Stimulated activated CD8-positive, alpha-beta memory T cell treated with anti-CD3 and anti-CD28 coated beads, Interleukin-15, amount 100 ng/mL, for 1 hour (primary cell): ENCODE measurements around the gene RAB8A.
A peak's percentile ranks its signal among the peaks of the same experiment; 100 is the strongest.
"Not testable (repeated sequence)": the region's sequence is repeated elsewhere in the genome, so short reads cannot be mapped to it uniquely, and the experiment has no call there.

ENCODE experiments used
- DNase-seq: peaks from one replicate; pipeline ENCODE4 v3.0.0-alpha.2; 2020; ENCODE audit warnings: low read depth

The RAB8A gene

DNA sequence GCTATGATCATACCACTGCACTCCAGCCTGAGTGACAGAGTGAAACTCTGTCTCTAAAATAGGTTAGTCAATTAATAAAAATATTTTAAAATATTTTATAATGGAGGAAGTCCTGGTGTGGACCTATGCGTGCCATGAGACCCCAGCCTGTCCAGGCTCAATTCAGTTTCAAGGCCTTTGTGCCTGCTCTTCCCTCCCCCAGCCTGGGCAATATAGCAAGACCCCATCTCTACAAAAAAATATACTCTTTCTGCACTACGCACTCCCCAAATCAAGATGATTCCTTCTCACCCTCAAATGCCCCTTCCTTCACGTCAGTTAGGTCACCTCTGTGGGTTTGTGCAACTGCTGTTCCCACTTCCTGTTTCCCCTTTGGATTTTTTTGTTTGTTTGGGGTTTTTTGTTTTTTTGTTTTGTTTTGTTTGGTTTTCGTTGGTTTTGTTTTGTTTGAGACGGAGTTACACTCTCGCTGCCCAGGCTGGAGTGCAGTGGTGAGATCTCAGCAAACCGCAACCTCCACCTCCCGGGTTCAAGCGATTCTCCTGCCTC is 30.4 kb downstream of the RAB8A start:
- DNase-seq: no peak

DNA sequence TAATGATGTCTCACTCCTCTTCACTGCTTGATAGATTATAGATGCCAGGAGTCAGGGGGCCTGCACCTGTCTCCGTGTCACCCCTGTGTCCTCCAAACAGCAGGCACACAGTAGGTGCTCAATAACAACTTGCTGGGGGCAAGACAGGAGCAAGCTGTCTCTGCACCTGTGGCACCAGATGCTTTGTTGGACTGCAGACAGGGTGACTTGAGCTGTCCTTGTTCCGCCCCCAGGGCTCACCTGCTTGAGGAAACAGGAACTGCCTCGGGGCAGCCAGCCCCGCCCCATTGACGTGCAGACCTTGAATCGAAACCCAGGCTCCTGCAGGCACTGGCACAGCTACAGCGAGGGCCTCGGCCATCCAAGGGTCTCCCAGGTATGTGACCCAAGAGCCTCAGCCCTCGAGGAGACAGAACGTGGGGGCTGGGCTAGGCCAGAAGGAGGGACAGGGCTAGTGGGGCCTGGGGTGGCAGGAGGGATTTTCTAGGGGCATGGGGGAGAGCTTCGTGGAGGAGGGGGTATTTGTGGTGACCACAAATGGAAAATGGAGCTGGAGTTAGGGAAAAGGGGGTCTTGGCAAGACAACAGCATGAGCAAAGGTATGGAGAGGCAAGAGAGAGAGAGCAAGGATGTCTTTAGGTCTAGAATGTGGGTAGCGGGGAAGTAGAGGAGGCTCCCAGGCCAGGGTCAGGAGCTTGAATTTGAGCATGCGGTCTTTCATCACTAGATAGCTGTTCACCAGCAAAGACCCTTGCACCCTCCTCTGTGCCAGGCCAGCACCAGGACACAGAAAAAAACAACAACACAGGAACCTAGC is 31.9 kb downstream of the RAB8A start, which contains the start of gene HSH2D:
Gene HSH2D (plus strand): TSS at position 287 of the 817 bp plus-strand sequence. CDS start 5,066 bp downstream, outside the sequence.
- peak; percentile 70 for DNase-seq

DNA sequence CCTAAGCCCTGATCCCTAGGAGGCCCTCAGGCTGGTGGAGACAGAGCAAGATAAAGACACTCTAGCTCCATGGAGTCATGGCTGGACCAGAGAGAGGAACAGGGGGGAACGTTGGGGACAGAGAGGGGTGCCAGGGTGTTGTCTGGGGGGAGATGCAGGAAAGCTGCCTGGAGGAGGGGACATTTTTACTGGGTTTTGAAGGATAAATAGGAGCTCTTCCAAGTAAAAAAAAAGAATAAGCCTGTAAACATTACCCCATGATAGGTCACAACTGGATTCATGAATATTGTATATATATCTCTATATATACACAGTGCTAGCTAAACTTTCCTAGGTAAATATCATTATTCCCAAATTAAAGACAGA is 32.5 kb downstream of the RAB8A start:
- DNase-seq: no peak

DNA sequence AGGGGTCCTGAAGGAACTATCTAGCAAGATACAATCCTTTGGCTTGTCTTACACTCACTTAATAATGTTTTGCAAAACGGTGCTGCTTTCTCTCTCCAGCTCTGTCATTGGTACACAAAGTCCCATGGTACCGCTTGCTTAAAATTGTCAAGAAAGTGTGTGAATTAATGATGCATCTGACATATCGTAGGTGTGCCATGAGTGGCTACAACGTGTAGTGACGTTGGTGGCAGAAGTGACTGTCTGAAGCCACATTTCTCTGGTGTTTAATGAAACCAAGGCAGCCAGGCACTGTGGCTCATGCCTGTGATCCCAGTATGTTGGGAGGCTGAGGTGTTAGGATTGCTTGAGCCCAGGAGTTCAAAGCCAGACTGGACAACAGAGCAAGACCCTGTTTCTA is 34.4 kb downstream of the RAB8A start:
- no peak for DNase-seq

DNA sequence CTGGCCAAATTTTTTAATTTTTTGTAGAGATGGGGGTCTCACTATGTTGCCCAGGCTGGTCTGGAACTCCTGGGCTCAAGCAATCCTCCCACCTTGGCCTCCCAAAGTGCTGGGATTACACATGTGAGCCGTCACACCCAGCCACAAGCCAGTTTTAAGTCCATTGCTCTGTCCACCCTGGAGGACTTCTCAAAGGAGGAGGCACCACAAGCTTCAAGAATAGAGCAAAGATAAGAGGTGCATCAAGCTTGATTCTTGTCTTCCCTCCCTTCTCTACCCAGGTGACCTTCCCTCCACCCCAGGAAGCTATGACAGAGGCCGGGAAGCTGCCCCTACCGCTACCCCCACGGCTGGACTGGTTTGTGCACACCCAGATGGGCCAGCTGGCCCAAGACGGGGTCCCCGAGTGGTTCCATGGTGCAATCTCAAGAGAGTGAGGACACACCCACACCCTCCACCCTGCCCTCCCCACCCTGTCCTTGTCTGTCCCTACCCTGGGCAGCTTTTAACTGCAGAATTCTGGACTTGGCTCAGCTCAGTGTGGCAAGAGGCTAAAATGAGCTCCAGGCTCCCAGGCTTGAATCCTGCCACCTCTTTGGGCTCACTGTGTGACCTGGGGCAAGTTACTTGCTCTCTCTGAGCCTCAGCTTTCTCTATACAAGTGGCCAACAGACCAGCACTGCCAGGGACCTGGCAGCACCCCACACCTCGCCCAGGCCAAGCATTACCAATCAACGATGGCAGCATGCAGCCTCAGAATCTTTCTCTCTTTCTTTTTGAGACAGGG is 36.9 kb downstream of the RAB8A start:
- DNase-seq: no peak

DNA sequence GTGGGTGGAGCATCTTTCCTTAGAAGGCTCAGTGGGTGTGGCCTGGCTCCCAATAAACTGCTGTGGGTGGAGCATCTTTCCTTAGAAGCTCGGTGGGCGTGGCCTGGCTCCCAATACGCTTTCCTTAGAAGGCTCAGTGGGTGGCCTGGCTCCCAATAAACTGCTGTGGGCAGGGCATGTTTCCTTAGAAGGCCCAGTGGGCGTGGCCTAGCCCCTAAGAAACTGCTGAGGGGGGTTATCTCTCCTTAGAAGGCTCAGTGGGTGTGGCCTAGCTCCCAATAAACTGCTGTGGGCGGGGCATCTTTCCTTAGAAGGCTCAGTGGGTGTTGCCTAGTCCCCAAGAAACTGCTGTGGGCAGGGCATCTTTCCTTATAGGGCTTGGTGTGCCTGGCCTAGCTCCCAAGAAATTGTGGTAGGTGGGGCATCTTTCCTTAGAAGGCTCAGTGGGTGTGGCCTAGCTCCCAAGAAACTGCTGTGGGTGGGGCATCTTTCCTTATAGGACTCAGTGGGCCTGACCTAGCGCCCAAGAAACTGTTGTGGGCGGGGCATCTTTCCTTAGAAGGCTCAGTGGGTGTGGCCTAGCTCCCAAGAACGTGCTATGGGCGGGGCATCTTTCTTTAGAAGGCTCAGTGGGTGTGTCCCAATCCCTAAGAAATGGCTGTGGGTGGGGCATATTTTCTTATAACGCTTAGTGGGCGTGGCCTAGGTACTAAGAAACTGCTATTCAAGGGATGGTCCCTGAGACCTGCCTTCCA is 42.1 kb downstream of the RAB8A start:
- no peak for DNase-seq

DNA sequence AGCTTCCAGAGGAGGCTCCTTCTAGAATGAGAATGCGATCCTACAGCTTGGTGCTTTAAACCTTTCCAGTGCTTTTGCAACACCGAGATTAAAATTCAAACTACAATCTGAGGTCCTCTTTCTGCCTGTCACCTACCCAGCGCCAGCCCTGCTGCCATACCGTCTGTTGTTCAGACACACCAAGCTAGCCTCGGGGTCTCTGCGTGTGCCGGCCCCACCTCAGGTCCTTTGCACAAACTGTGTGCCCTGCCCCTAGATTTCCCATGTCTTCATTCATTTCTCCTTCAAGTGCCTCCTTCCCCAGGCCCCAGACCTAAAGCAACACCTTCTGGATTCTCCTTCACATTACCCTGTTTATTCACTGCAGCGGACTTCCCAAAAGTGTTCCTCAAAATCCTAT is 42.9 kb downstream of the RAB8A start:
- DNase-seq: no peak

DNA sequence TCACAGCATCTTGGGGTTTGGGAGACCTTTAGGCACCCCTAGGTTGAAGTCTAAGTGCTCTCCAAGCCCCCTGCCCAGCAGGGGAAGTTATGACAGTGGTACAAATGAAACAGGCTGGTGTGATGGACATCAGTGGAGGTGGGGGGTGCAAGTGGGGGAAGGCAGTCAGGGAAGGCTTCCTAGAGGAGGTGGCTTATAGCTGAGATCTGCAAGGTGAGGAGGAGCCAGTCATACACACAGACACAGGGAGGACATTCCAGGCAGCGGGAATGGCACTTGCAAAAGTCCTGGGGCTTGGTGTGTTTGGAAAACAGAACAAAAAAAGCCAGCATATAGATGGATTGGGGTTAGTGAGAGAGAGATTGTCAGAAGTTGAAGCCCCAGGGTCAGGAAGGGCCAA is 43.4 kb downstream of the RAB8A start:
- no peak for DNase-seq

DNA sequence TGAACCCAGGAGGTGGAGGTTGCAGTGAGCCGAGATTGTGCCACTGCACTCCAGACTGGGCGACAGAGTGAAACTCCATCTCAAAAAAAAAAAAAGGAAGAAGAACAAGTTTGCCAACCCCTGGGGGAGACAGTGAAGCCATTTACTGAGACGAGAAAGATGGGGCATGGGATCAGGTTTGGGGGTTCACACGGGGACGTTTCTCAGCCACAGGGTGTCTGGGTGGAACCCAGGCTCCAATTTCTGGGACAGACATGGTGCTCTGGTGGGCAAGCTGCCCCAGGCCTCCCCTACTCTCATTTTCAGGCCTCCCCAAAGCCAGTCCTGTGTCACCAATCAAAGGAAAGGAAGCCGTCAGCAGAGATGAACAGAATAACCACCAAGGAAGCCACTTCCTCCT is 45.2 kb downstream of the RAB8A start:
- DNase-seq: no peak

DNA sequence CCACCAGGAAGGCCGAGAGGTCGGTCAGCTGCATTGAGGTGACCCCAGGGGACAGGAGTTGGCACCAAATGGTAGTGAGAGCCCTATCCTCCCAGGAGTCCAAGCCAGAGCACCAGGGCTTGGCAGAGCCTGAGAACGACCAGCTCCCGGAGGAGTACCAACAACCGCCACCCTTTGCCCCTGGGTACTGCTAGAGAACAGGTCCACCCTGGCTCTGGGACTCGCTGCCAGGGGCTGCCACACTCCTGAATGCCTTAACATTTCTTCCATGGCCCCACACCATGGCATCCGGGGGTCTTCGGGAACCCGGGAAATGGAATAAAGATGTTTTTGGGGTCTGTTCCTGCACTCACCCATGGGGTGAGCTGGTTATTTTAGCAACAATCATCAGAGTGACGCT is 45.9 kb downstream of the RAB8A start:
- no peak for DNase-seq

DNA sequence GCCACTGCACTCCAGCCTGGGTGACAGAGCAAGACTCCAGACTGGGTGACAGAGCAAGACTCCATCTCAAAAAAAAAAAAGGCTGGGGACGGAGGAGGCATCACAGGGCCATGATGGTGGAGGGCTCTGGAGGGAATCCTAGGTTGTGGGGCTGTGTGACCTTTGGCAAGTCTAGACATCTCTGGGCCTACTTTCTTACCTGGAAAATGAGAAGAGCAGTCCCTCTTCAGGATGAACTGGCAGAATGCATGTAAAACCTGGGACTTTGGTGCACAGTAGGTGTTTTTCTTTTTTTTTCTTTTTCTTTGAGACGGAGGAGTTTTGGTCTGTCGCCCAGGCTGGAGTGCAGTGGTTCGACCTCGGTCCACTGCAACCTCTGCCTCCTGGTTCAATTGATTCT is 48.0 kb downstream of the RAB8A start:
- no peak for DNase-seq

DNA sequence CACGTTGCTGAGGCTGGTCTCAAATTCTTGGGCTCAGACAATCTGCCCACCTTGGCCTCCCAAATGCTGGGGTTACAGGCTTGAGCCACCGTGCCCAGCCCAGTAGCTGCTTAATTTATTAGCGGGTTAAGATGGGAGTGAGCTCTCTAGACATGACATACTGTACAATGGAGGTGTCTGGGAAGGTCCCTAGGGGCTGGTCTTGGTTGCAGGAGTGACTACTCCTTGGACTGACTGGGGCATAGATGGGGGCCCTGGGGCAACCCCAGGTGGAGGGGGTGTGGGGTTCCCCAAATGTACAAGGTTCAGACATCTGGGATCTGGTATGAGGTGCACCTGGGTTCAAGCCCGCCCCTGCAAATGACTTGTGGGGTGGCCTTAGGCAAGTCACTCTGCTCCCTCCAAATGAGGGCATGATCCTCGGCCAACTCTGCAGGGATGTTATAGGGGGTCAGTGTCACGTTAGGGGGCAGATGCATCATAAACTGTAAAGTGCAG is 48.8 kb downstream of the RAB8A start:
- no peak for DNase-seq

DNA sequence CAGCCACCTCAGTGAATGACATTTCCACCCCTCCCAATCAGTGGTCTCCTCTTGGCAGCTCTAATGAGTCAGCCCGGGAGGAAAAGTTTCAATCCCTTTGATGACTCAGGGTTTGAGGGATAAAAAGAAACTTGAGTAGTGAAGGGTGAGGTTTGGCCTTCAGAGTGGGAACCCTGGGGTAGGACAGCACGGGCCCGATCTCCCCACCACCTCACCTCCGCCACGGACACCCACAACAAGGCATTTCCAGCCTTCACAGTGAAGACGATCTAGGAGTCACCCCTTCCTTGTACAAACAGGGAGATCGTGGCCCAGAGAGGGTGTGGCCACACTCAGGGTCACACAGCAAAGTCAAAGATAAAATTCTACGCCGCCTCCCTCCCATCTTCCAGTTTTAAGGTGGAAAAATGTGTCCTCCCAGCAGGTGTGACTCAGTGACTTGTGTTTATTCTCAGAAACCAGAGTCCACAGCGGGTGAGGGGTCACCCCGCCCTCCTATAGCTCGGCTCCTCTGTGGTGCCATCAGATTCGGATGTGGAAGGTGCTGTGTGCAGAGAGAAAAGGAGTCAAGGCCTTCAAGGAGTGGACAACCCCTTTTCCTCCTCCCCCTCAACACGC is 49.4 kb downstream of the RAB8A start:
- no peak for DNase-seq

DNA sequence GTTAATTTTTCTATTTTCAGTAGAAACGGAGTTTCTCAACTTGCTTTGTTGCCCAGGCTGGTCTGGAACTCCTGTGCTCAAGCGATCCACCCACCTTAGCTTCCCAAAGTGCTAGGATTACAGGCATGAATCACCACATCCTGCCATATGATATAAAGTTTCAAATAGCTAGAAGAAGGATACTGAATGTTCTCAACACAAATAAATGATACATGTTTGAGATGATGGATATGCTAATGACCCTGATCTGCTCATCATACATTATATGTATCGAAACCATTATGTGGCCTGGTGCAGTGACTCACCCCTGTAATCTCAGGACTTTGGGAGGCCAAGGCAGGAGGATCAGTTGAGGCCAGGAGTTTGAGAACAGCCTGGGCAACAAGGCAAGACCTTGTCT is 50.2 kb downstream of the RAB8A start:
- no peak for DNase-seq

DNA sequence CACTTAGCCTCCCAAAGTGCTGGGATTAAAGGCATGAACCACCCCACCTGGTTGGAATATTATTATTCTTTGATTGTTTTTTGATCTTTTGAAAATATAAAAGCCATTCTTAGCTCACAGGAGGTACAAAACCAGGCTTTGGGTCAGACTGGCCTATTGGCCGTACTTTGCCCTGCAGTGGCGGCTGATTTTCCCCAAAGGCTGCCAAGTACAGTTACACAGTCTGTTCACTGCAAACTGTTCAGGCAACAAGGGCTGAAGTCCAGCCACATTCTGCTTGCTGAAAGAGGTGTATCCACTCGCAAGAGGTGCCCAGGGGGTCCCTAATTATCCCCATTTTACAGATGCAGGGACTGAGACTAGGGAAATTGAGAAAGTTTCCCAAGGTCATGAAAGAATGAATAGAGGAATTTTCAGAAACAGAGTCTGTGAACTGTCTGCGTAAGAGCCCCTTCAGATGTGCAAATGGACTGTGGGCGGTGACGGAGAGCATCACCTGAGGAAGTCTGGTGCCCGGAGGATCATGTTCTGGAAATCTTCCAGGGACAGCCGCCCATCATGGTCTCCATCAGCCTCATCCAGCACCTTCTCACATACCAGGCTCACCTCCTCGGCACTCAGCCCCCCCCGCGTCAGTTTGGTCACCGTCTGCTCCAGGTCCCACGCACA is 52.7 kb downstream of the RAB8A start:
- no peak for DNase-seq

DNA sequence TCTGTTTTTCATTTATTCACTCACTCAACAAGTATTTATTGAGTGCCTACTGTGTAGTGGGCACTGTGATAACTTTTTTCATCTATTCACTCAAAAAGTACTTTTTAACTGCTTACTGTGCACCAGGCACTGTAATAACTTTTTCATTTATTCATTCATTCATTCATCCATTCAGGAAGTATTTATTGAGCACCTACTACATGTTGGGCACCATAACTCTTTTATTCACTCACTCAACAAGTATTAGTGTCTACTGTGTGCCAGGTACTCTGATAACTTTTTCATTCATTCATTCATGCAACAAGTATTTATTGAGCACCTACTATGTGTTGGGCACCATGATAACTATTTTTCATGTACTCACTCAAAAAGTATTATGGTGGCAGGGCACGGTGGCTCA is 54.7 kb downstream of the RAB8A start:
- DNase-seq: no peak

DNA sequence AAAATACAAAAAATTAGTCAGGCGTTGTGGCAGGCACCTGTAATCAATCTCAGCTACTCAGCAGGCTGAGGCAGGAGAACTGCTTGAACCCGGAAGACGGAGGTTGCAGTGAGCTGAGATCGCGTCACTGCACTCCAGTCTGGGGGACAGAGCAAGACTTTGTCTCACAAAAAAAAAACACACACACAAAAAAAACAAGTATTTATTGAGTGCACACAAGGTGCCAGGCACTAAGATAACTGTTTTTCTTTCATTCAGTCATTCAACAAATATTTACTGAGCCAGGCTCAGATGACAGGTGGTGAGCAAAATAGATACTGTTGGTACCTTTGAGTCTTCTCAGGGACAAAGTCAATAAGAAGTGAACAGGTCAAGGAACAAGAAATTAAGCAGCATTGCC is 55.4 kb downstream of the RAB8A start:
- DNase-seq: no peak

DNA sequence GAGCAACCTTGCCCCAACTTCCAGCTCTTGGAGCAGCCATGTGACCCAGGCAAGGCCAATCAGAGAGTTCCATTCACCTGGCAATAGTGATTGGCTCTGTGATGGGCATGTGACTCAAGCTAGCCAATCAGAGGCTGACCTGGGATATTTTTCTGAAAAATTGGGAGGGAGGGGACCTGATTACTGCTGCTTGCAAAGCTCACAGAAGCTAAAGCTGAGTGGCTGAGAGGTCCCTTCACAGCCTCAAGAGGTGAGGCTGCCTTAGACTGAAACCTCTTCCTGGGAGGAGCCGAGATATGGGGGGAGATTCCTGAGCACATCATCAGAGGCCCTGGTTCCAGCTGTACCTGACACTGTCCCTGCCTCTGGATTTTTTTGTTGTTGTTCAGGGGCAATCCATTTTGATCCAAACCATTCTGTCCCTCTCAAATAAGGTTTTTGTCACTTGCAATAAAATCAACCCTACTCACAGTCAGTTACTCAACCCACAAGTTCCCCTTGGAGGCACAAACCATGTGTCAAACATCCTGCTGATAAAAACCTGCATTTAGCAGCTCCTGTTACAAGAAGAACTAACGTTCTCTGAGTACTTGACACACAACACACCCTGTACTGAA is 56.9 kb downstream of the RAB8A start:
- DNase-seq: no peak

DNA sequence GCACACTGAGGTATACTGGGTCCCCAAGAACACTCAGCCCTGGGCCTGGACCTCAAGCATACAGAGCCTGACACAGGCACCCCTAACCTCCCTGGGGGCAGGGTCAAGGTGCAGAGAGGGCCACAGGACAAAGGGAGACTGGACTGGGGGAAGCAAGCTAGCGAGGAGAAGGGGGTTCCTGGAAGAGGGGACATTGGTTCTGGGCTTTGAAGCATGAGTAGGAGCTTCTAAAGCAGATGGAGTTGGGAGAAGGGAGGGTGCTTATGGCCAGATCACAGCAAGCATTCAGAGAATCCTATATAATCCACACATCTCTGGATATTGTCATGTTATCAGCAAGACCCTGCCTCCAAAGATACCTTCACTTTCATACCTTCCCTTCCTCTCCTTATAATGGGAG is 58.4 kb downstream of the RAB8A start:
- DNase-seq: no peak

DNA sequence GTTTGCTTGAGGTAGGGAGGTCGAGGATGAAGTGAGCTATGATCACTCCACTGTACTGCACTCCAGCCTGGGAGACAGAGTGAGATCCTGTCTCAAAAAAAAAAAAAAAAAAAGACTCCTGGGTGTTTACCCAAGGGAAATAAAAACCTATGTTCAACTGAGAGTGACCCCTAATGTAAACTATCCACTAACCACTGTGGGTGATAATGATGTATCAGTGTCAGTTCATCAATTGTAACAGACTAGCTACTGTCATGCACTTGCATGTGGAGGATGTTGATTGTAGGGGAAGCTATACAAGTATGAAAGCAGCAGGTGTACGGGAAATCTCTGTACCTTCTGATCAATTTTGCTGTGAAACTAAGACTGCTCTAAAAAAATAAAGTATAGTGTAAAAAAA is 64.3 kb downstream of the RAB8A start:
- no peak for DNase-seq

DNA sequence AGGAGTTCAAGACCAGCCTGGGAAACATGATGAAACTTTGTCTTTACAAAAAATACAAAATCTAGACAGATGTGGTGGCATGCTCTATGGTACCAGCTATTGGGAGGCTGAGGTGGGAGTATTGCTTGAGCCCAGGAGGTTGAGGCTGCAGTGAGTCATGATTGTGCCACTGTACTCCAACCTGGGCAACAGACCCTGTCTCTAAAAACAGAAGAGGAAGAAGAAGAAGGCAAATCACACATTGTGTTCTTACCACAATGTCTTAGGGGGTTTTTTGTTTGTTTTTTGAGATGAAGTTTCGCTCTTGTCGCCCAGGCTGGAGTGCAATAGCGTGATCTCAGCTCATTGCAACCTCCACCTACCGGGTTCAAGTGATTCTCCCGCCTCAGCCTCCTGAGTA is 67.2 kb downstream of the RAB8A start:
- not testable (repeated sequence) for DNase-seq
